GM12872 (cell line): ENCODE data around the gene SLCO4A1.

Experiments
- CTCF ChIP-seq: IDR thresholded peaks from 3 replicates; pipeline ENCODE4 v1.5.1; 2011; ENCODE audit warnings: low read depth, mild to moderate bottlenecking, low read length, moderate library complexity; ENCODE audit not compliant: insufficient read depth

The SLCO4A1 gene

GRCh38 chr20:62707276-62707920 is 65.1 kb downstream of the SLCO4A1 start:
- no peak for TF ChIP-seq CTCF

- peak; percentile 49; the same call in 2 of the 3 replicates for TF ChIP-seq CTCF
These were observed 65.7 kb downstream of the SLCO4A1 start for GRCh38 chr20:62707921-62708521.

GRCh38 chr20:62708591-62709536 is 66.6 kb downstream of the SLCO4A1 start, which contains the start of gene NTSR1:
TSS of gene NTSR1 (plus strand) at chr20:62708836. CDS start at chr20:62709208, 372 bp downstream.
- TF ChIP-seq CTCF = no peak

GRCh38 chr20:62709537-62709905 is 67.2 kb downstream of the SLCO4A1 start:
- no peak for TF ChIP-seq CTCF

GRCh38 chr20:62710221-62710885 is 68.0 kb downstream of the SLCO4A1 start:
- TF ChIP-seq CTCF = no peak

- no peak for TF ChIP-seq CTCF
These were observed 68.8 kb downstream of the SLCO4A1 start for GRCh38 chr20:62710886-62711702.
